Type B pancreatic cell (in vitro differentiated cells): ENCODE data around the gene TSC22D1. TPM values are rescaled to one million over a fixed set of nuclear protein-coding genes. Genes with fewer than 3 reads are reported as not detected.

Experiments used
- DNase-seq: peaks from one replicate; pipeline ENCODE4 v3.0.0; 2021; ENCODE audit warnings: mixed read lengths; ENCODE audit not compliant: unreplicated experiment; ENCODE audit errors: extremely low spot score
- H3K27ac Mint-ChIP-seq: 2 replicates; pipeline ENCODE4 v1.8.0; 2021; ENCODE audit warnings: mild to moderate bottlenecking, mixed read lengths
- H3K27me3 Mint-ChIP-seq: 2 replicates; pipeline ENCODE4 v1.8.0; 2021; ENCODE audit warnings: mixed read lengths
- H3K36me3 Mint-ChIP-seq: 2 replicates; pipeline ENCODE4 v1.8.0; 2021; ENCODE audit warnings: mixed read lengths
- H3K4me1 Mint-ChIP-seq: one replicate; pipeline ENCODE4 v1.8.0; 2021; ENCODE audit warnings: mixed read lengths; ENCODE audit not compliant: unreplicated experiment
- H3K4me3 Mint-ChIP-seq: 2 replicates; pipeline ENCODE4 v1.8.0; 2021; ENCODE audit warnings: mild to moderate bottlenecking, mixed read lengths
- H3K9me3 Mint-ChIP-seq: 2 replicates; pipeline ENCODE4 v1.8.0; 2021; ENCODE audit warnings: mixed read lengths
- total RNA-seq: library from RNA; stranded (reverse); gene quantifications from 2 replicates; pipeline ENCODE4 v1.2.1, GENCODE V29; 2021; ENCODE audit warnings: low replicate concordance
- TF ChIP-seq, protein P1 (sequence below): fragments of 200-600 bp; sonication (generic); conservative IDR thresholded peaks from 2 replicates; pipeline ENCODE4 v1.5.0; 2021; ENCODE audit warnings: antibody characterized with exemption, mild to moderate bottlenecking

The TSC22D1 gene
- total RNA-seq, 1 donor from 2014 or later, result 132 TPM

DNA sequence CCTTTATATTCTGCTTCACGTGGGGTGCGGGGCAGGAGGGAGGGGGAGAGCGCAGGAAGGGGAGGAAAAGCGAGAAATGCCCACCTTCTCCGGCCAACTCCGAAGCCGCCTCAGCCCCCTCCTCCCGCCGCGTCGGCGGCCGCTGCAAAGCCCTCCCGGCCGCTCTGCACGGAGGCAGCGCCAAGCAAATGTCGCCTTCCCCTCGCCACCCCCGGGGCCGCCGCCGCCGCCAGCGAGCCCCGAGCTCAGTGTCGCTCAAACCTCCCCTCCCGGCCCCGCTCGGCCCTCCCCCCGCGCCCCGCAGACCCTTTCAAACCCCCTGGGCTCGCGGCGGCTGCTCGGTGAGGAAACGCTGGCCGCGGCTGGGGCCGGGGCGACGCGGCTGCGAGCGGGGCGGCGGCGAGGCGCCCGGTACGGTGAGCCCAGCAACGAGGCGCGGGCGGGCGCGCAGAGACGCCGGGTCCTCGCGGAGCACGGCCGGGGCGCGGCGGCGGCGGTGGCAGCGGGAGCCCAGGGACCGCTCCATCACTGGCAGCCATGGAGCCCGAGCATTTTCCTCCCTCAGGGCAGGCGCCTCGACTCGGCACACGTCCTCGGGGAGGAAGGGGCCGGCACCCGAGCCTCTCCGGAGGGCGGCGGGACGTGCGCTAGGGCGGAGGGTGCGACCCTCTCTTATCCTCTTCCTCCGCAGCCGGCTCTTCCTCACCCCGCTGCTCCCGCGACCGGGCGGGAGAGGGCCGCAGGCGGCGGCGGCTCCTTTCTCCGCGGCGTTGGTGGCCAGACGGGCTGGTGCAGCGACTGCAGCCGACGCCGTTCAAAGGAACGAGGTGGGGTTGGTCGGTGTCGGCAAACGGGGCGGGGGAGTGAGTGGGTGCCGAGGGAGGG, 463 bp upstream of the TSC22D1 start:
- TF ChIP-seq, protein P1, sequence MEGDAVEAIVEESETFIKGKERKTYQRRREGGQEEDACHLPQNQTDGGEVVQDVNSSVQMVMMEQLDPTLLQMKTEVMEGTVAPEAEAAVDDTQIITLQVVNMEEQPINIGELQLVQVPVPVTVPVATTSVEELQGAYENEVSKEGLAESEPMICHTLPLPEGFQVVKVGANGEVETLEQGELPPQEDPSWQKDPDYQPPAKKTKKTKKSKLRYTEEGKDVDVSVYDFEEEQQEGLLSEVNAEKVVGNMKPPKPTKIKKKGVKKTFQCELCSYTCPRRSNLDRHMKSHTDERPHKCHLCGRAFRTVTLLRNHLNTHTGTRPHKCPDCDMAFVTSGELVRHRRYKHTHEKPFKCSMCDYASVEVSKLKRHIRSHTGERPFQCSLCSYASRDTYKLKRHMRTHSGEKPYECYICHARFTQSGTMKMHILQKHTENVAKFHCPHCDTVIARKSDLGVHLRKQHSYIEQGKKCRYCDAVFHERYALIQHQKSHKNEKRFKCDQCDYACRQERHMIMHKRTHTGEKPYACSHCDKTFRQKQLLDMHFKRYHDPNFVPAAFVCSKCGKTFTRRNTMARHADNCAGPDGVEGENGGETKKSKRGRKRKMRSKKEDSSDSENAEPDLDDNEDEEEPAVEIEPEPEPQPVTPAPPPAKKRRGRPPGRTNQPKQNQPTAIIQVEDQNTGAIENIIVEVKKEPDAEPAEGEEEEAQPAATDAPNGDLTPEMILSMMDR, result no peak
- Mint-ChIP-seq H3K36me3 (peaks cover 32% of the 10 kb centered on the region), H3K4me3 (peak overlapping the region; percentile 98), H3K9me3 (no peaks in the 10 kb centered on the region), H3K4me1 (peaks cover 45% of the 10 kb centered on the region), H3K27ac (peak overlapping the region; percentile 94), H3K27me3 (no peaks in the 10 kb centered on the region)
- peak; percentile 77 for DNase-seq

DNA sequence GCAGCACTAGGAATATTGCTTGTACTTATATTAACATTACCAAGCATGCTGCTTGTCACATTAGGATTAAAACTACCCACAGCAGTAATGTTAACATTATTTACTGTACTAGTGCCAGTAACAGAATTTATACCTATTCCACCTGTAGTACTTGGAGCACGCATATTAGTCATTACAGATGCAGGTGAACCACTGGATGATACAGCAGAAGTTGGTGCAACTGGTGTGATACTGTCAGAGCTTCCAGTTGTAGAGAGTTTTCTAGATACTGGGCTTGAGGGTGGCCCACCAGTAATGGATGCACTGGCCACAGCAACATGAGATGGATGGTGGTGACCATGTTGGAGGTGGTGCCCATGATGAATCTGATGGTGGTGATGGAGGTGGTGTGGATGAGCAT, 1.1 kb downstream of the TSC22D1 start:
- Mint-ChIP-seq H3K27ac (peak overlapping the region; percentile 94), H3K4me3 (peak overlapping the region; percentile 98), H3K9me3 (no peaks in the 10 kb centered on the region), H3K36me3 (peaks cover 32% of the 10 kb centered on the region), H3K27me3 (no peaks in the 10 kb centered on the region), H3K4me1 (peaks cover 45% of the 10 kb centered on the region)
- TF ChIP-seq, protein P1, result no peak
- DNase-seq, result no peak

GRCh38 chr13:44574466-44574855, 1.7 kb downstream of the TSC22D1 start:
- Mint-ChIP-seq H3K36me3 (peaks cover 36% of the 10 kb centered on the region), H3K9me3 (no peaks in the 10 kb centered on the region), H3K4me1 (peaks cover 45% of the 10 kb centered on the region), H3K4me3 (peak overlapping the region; percentile 98), H3K27me3 (no peaks in the 10 kb centered on the region), H3K27ac (peak overlapping the region; percentile 56)
- TF ChIP-seq, protein P1, result no peak
- no peak for DNase-seq

DNA sequence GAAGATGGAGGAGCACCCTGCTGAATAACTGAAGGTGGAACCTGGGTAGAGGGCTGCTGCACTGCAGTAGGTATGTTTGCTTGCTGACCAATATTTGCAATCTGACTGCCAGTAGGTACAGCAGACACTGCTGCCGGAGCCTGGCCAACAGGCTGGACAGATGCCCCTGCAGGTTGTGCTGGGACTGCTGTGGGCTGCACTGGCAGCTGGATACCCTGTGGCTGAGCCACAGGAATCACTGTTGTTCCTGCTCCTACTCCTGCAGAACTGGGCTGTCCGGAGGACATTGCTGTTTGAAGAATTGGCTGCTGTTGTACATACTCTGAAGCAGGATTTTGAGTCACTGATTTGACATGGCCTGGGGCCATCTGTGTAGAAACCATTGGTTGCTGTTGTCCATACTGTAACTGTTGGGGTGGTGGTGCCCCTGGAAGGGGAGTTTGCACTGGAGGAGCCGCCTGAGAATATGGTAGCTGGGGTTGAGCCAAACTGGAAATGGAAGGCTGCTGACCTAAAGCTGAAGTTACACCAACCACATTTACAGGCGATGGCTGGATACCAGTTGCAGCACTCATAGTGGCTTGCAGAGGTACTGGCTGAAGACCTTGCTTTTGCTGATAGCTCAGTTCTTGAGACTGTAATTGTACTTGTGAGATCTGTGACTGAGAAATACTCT, 2.2 kb downstream of the TSC22D1 start:
- no peaks in the 10 kb centered on the region for H3K27me3 Mint-ChIP-seq
- H3K4me1 Mint-ChIP-seq, result peaks cover 48% of the 10 kb centered on the region
- TF ChIP-seq, protein P1, result peak; percentile 70
- H3K36me3 Mint-ChIP-seq, result peaks cover 39% of the 10 kb centered on the region
- peak overlapping the region; percentile 56 for H3K27ac Mint-ChIP-seq
- DNase-seq, result no peak
- peak overlapping the region; percentile 98 for H3K4me3 Mint-ChIP-seq
- no peaks in the 10 kb centered on the region for H3K9me3 Mint-ChIP-seq

DNA sequence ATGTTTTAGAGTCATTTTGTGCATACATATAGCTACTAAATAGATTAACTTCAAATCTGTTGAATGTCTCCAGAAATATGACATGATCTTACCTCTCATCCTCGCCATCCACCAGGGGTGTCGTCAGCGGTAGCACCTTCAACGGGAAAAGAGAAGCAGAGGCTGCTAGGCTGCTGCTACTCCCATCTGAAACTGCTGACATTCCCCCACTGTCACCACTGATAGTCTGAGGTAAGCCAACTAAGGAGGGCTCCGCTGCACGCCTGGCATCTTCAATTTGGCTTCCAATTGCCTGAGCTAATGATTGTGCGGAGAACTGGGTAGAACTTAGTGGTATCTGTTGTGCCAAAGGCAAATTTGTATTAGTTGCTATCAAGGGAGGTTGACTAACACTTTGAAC, 3.1 kb downstream of the TSC22D1 start:
- Mint-ChIP-seq H3K27me3 (no peaks in the 10 kb centered on the region), H3K4me3 (peak overlapping the region; percentile 98), H3K36me3 (peaks cover 46% of the 10 kb centered on the region), H3K4me1 (peaks cover 49% of the 10 kb centered on the region), H3K9me3 (peaks cover 2% of the 10 kb centered on the region), H3K27ac (no peak overlapping the region)
- TF ChIP-seq, protein P1, result peak; percentile 37
- no peak for DNase-seq
